Mucosa of stomach (tissue), 1 donor: ENCODE measurements around the gene STAB1.
A peak's percentile ranks its signal among the peaks of the same experiment; 100 is the strongest.

Experiments used
- H3K27me3 ChIP-seq: one replicate; pipeline ENCODE4 v1.7.0; 2013; ENCODE audit warnings: mild to moderate bottlenecking, low read length; ENCODE audit not compliant: control insufficient read depth, insufficient read depth
- H3K36me3 ChIP-seq: one replicate; pipeline ENCODE4 v1.7.0; 2013; ENCODE audit warnings: low read length; ENCODE audit not compliant: control insufficient read depth, insufficient read depth
- H3K4me1 ChIP-seq: one replicate; pipeline ENCODE4 v1.7.0; 2013; ENCODE audit warnings: mild to moderate bottlenecking, low read length; ENCODE audit not compliant: control insufficient read depth, insufficient read depth
- H3K4me3 ChIP-seq: one replicate; pipeline ENCODE4 v1.7.0; 2013; ENCODE audit warnings: low read length
- H3K9ac ChIP-seq: one replicate; pipeline ENCODE4 v1.7.0; 2013; ENCODE audit warnings: mild to moderate bottlenecking, low read length, moderate library complexity
- H3K9me3 ChIP-seq: one replicate; pipeline ENCODE4 v1.7.0; 2013; ENCODE audit warnings: mild to moderate bottlenecking, low read length, moderate library complexity; ENCODE audit not compliant: control insufficient read depth
- donor health status: Pancreatic carcinoma.

The STAB1 gene

GRCh38 chr3:52494886-52495495 is at the start of gene STAB1:
Gene STAB1, plus strand, starts transcription at chr3:52495338. Its CDS starts 76 bp downstream, at chr3:52495414.
- Histone ChIP-seq H3K9me3 (no peaks in the 10 kb centered on the region), H3K4me3 (no peak within 1 kb of the TSS), H3K36me3 (peaks cover 14% of the 10 kb centered on the region), H3K27me3 (no peaks in the 10 kb centered on the region), H3K9ac (peak within 1 kb of the TSS; percentile 39), H3K4me1 (no peaks in the 10 kb centered on the region)

- no peak overlapping the region for H3K9ac ChIP-seq
These were observed 49.1 kb upstream of the STAB1 start for GRCh38 chr3:52446042-52446441.

GRCh38 chr3:52446631-52447511 is 48.3 kb upstream of the STAB1 start:
- H3K36me3 ChIP-seq: no peaks in the 10 kb centered on the region
- peaks cover 27% of the 10 kb centered on the region for H3K4me1 ChIP-seq
- no peaks in the 10 kb centered on the region for H3K27me3 ChIP-seq
- H3K9me3 ChIP-seq: no peaks in the 10 kb centered on the region
- H3K9ac ChIP-seq: no peak overlapping the region
- H3K4me3 ChIP-seq: no peak overlapping the region

More at GRCh38 chr3:52446042-52446441, 49.1 kb upstream of the STAB1 start:
- Histone ChIP-seq H3K4me3 (no peak overlapping the region), H3K4me1 (peaks cover 27% of the 10 kb centered on the region), H3K27me3 (no peaks in the 10 kb centered on the region), H3K9me3 (no peaks in the 10 kb centered on the region), H3K36me3 (no peaks in the 10 kb centered on the region)

- Histone ChIP-seq H3K36me3 (no peaks in the 10 kb centered on the region), H3K4me1 (peaks cover 33% of the 10 kb centered on the region), H3K4me3 (no peak overlapping the region), H3K27me3 (no peaks in the 10 kb centered on the region), H3K9me3 (no peaks in the 10 kb centered on the region), H3K9ac (no peak overlapping the region)
These were observed 47.4 kb upstream of the STAB1 start for GRCh38 chr3:52447512-52448355.

GRCh38 chr3:52450489-52451236 is 44.5 kb upstream of the STAB1 start:
- H3K4me3 ChIP-seq: no peak overlapping the region
- H3K36me3 ChIP-seq: no peaks in the 10 kb centered on the region
- H3K27me3 ChIP-seq: no peaks in the 10 kb centered on the region
- peaks cover 38% of the 10 kb centered on the region for H3K4me1 ChIP-seq
- H3K9me3 ChIP-seq: no peaks in the 10 kb centered on the region
- no peak overlapping the region for H3K9ac ChIP-seq

GRCh38 chr3:52451237-52452083 is 43.7 kb upstream of the STAB1 start:
- H3K4me3 ChIP-seq: no peak overlapping the region

GRCh38 chr3:52452126-52452525 is 43.0 kb upstream of the STAB1 start:
- Histone ChIP-seq H3K36me3 (no peaks in the 10 kb centered on the region), H3K4me1 (peaks cover 47% of the 10 kb centered on the region), H3K9me3 (no peaks in the 10 kb centered on the region), H3K27me3 (no peaks in the 10 kb centered on the region), H3K4me3 (no peak overlapping the region), H3K9ac (no peak overlapping the region)

More at GRCh38 chr3:52451237-52452083, 43.7 kb upstream of the STAB1 start:
- no peaks in the 10 kb centered on the region for H3K27me3 ChIP-seq
- H3K4me1 ChIP-seq: peaks cover 44% of the 10 kb centered on the region
- no peaks in the 10 kb centered on the region for H3K36me3 ChIP-seq
- H3K9me3 ChIP-seq: no peaks in the 10 kb centered on the region
- H3K9ac ChIP-seq: no peak overlapping the region

GRCh38 chr3:52452570-52453221 is 42.4 kb upstream of the STAB1 start:
- Histone ChIP-seq H3K4me3 (no peak overlapping the region), H3K9ac (no peak overlapping the region), H3K36me3 (no peaks in the 10 kb centered on the region), H3K9me3 (no peaks in the 10 kb centered on the region), H3K4me1 (peaks cover 45% of the 10 kb centered on the region), H3K27me3 (no peaks in the 10 kb centered on the region)

GRCh38 chr3:52453496-52454249 is 41.5 kb upstream of the STAB1 start, which contains the start of gene TNNC1:
Gene TNNC1, minus strand, starts transcription at chr3:52454041. Its CDS starts 26 bp downstream, at chr3:52454015.
- Histone ChIP-seq H3K4me3 (peak within 1 kb of the TSS; percentile 56), H3K4me1 (peaks cover 45% of the 10 kb centered on the region), H3K9ac (peak within 1 kb of the TSS; percentile 83), H3K36me3 (no peaks in the 10 kb centered on the region), H3K9me3 (no peaks in the 10 kb centered on the region), H3K27me3 (no peaks in the 10 kb centered on the region)
